Effector memory CD8-positive, alpha-beta T cell (primary cell): ENCODE results near the gene SCML1.
A peak's percentile ranks its signal among the peaks of the same experiment; 100 is the strongest.

Source experiments
- ATAC-seq: fragments of 150-1000 bp; cut with Tn5 transposase; replicated peaks from 2 replicates; pipeline ENCODE4 v1.10.0; 2021; ENCODE audit warnings: mild to moderate bottlenecking, moderate library complexity
- DNase-seq, 3 experiments: peaks; one replicate each; pipeline ENCODE4 v3.0.0; 2021
- H3K27ac Mint-ChIP-seq, 2 donors: one replicate each; pipeline ENCODE4 v1.8.0; 2022; ENCODE audit warnings: mild to moderate bottlenecking in 2 of 2, mixed read lengths in 2 of 2, moderate library complexity in 2 of 2
- H3K27me3 Mint-ChIP-seq, 2 donors: one replicate each; pipeline ENCODE4 v1.8.0; 2022; ENCODE audit warnings: mixed read lengths in 2 of 2
- H3K36me3 Mint-ChIP-seq: one replicate; pipeline ENCODE4 v1.8.0; 2022; ENCODE audit warnings: mild to moderate bottlenecking, moderate library complexity, mixed read lengths; ENCODE audit not compliant: insufficient read depth
- H3K4me1 Mint-ChIP-seq, 2 donors: one replicate each; pipeline ENCODE4 v1.8.0; 2022; ENCODE audit warnings: low read depth in 2 of 2, mixed read lengths in 2 of 2
- H3K4me3 Mint-ChIP-seq, 2 donors: one replicate each; pipeline ENCODE4 v1.8.0; 2022; ENCODE audit warnings: mild to moderate bottlenecking in 2 of 2, mixed read lengths in 2 of 2, moderate library complexity in 2 of 2
- H3K9me3 Mint-ChIP-seq, 2 donors: one replicate each; pipeline ENCODE4 v1.8.0; 2022; ENCODE audit warnings: mixed read lengths in 2 of 2

SCML1 gene

GRCh38 chrX:17744896-17745523 is 7.7 kb downstream of the SCML1 start:
- H3K4me1 Mint-ChIP-seq: no peaks in the 10 kb centered on the region
- H3K27ac Mint-ChIP-seq: no peak overlapping the region
- peaks cover 0 to 11% of the 10 kb centered on the region in 2 donors for H3K27me3 Mint-ChIP-seq
- DNase-seq (no peak), ATAC-seq (no peak)
- no peak overlapping the region for H3K4me3 Mint-ChIP-seq
- peaks cover 3% of the 10 kb centered on the region for H3K36me3 Mint-ChIP-seq
- H3K9me3 Mint-ChIP-seq: no peaks in the 10 kb centered on the region

- Mint-ChIP-seq H3K9me3 (no peaks in the 10 kb centered on the region), H3K27ac (no peak overlapping the region), H3K4me1 (no peaks in the 10 kb centered on the region), H3K36me3 (peaks cover 3% of the 10 kb centered on the region), H3K4me3 (no peak overlapping the region), H3K27me3 (peaks cover 0 to 11% of the 10 kb centered on the region in 2 donors)
- DNase-seq (no peak), ATAC-seq (no peak)
Observed at GRCh38 chrX:17747692-17748091, 10.4 kb downstream of the SCML1 start.

GRCh38 chrX:17748684-17749083 is 11.4 kb downstream of the SCML1 start:
- peaks cover 0 to 11% of the 10 kb centered on the region in 2 donors for H3K27me3 Mint-ChIP-seq
- DNase-seq (no peak), ATAC-seq (no peak)
- H3K4me3 Mint-ChIP-seq: no peak overlapping the region
- H3K9me3 Mint-ChIP-seq: no peaks in the 10 kb centered on the region
- peaks cover 3% of the 10 kb centered on the region for H3K36me3 Mint-ChIP-seq
- H3K4me1 Mint-ChIP-seq: no peaks in the 10 kb centered on the region
- no peak overlapping the region for H3K27ac Mint-ChIP-seq

GRCh38 chrX:17750436-17750835 is 13.1 kb downstream of the SCML1 start:
- Mint-ChIP-seq H3K9me3 (no peaks in the 10 kb centered on the region), H3K36me3 (peaks cover 3% of the 10 kb centered on the region), H3K27ac (no peak overlapping the region), H3K4me1 (no peaks in the 10 kb centered on the region), H3K27me3 (peaks cover 0 to 11% of the 10 kb centered on the region in 2 donors), H3K4me3 (no peak overlapping the region)
- DNase-seq (no peak), ATAC-seq (no peak)

- H3K4me3 Mint-ChIP-seq: no peak overlapping the region
- H3K27ac Mint-ChIP-seq: no peak overlapping the region
- no peaks in the 10 kb centered on the region for H3K9me3 Mint-ChIP-seq
- ATAC-seq (no peak), DNase-seq (no peak)
- H3K36me3 Mint-ChIP-seq: no peaks in the 10 kb centered on the region
- H3K27me3 Mint-ChIP-seq: no peaks in the 10 kb centered on the region
- no peaks in the 10 kb centered on the region for H3K4me1 Mint-ChIP-seq
Observed at GRCh38 chrX:17758382-17758781, 21.1 kb downstream of the SCML1 start.

GRCh38 chrX:17759990-17760389 is 22.7 kb downstream of the SCML1 start:
- no peak overlapping the region for H3K27ac Mint-ChIP-seq
- ATAC-seq (no peak), DNase-seq (no peak)
- no peaks in the 10 kb centered on the region for H3K36me3 Mint-ChIP-seq
- no peak overlapping the region for H3K4me3 Mint-ChIP-seq
- no peaks in the 10 kb centered on the region for H3K9me3 Mint-ChIP-seq
- H3K27me3 Mint-ChIP-seq: no peaks in the 10 kb centered on the region
- no peaks in the 10 kb centered on the region for H3K4me1 Mint-ChIP-seq

- Mint-ChIP-seq H3K4me3 (no peak overlapping the region), H3K27me3 (no peaks in the 10 kb centered on the region), H3K27ac (no peak overlapping the region), H3K4me1 (no peaks in the 10 kb centered on the region), H3K9me3 (no peaks in the 10 kb centered on the region), H3K36me3 (no peaks in the 10 kb centered on the region)
- DNase-seq (no peak), ATAC-seq (no peak)
Observed at GRCh38 chrX:17767734-17768133, 30.4 kb downstream of the SCML1 start.

GRCh38 chrX:17768997-17769396 is 31.7 kb downstream of the SCML1 start:
- no peaks in the 10 kb centered on the region for H3K36me3 Mint-ChIP-seq

DNA sequence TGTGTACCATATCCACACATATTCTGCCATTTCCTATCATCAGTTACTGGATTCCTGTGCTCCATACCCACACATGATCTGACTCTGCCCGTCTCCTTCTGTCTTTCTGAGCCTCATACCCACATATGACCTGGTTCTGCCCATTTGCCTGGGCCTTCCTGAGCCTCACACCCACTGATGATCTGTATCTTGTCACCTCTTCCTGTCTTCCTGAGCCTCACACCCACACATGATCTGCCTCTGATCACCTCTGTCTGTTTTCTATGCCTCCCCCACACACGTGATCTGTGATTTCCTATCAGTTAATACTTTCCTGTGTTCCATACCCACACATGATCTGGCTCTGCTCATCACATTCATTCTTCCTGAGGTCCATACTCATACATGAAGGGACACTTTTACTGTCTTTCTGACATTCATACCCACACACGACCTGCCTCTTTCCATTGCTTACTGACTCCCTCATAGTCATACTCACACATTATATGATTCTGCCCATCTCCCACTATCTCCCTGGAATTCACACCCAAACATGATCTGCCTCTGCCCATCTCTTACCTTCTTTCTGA is 32.5 kb downstream of the SCML1 start:
- ATAC-seq: peak; percentile 22
- no peaks in the 10 kb centered on the region for H3K4me1 Mint-ChIP-seq
- no peaks in the 10 kb centered on the region for H3K27me3 Mint-ChIP-seq
- H3K27ac Mint-ChIP-seq: no peak overlapping the region
- no peaks in the 10 kb centered on the region for H3K9me3 Mint-ChIP-seq
- H3K4me3 Mint-ChIP-seq: no peak overlapping the region
- no peaks in the 10 kb centered on the region for H3K36me3 Mint-ChIP-seq
- no peak for DNase-seq

More at GRCh38 chrX:17768997-17769396, 31.7 kb downstream of the SCML1 start:
- ATAC-seq: no peak
- no peaks in the 10 kb centered on the region for H3K27me3 Mint-ChIP-seq
- H3K4me3 Mint-ChIP-seq: no peak overlapping the region
- no peak overlapping the region for H3K27ac Mint-ChIP-seq
- H3K9me3 Mint-ChIP-seq: no peaks in the 10 kb centered on the region
- H3K4me1 Mint-ChIP-seq: no peaks in the 10 kb centered on the region
- no peak for DNase-seq

GRCh38 chrX:17773221-17773876 is 36.1 kb downstream of the SCML1 start:
- Mint-ChIP-seq H3K27ac (no peak overlapping the region), H3K4me1 (no peaks in the 10 kb centered on the region), H3K9me3 (peaks cover 0 to 1% of the 10 kb centered on the region in 2 donors), H3K36me3 (no peaks in the 10 kb centered on the region), H3K27me3 (peaks cover 0 to 7% of the 10 kb centered on the region in 2 donors), H3K4me3 (no peak overlapping the region)
- DNase-seq: no peak
- ATAC-seq: no peak

- no peak for ATAC-seq
- Mint-ChIP-seq H3K4me3 (no peak overlapping the region), H3K27ac (no peak overlapping the region), H3K27me3 (peaks cover 0 to 7% of the 10 kb centered on the region in 2 donors), H3K4me1 (no peaks in the 10 kb centered on the region), H3K9me3 (peaks cover 0 to 1% of the 10 kb centered on the region in 2 donors), H3K36me3 (no peaks in the 10 kb centered on the region)
- DNase-seq: no peak
Observed at GRCh38 chrX:17774053-17774452, 36.8 kb downstream of the SCML1 start.

GRCh38 chrX:17778997-17779396 is 41.7 kb downstream of the SCML1 start:
- Mint-ChIP-seq H3K4me3 (no peak overlapping the region), H3K4me1 (no peaks in the 10 kb centered on the region), H3K27ac (no peak overlapping the region), H3K36me3 (no peaks in the 10 kb centered on the region), H3K9me3 (peaks cover 1 to 7% of the 10 kb centered on the region in 2 donors), H3K27me3 (peaks cover 0 to 7% of the 10 kb centered on the region in 2 donors)
- DNase-seq (no peak), ATAC-seq (no peak)

DNA sequence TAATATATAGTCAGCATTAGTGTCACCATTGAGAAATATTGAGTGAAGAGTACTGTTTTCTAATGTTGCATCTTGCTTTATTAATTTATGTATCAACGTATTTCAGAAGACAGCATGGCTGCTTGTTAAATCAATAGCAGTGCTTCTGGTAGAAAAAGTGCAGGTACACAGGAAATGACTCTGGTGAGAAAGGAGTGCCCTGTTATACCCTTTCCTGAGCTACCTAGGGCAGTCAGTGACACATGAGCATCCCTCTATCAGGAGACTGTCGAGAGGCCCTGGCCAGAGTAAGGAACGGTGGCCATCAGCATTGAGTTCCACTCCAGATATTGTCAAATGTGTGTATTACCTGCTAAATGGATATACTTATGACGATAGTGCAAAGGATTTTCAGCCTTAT is 42.1 kb downstream of the SCML1 start:
- no peak for DNase-seq
- H3K36me3 Mint-ChIP-seq: no peaks in the 10 kb centered on the region
- peaks cover 1 to 7% of the 10 kb centered on the region in 2 donors for H3K9me3 Mint-ChIP-seq
- H3K4me3 Mint-ChIP-seq: no peak overlapping the region
- no peaks in the 10 kb centered on the region for H3K4me1 Mint-ChIP-seq
- peaks cover 0 to 7% of the 10 kb centered on the region in 2 donors for H3K27me3 Mint-ChIP-seq
- no peak overlapping the region for H3K27ac Mint-ChIP-seq
- no peak for ATAC-seq
